ENCODE results near the gene MRPL3. TPM values are rescaled to one million over a fixed set of nuclear protein-coding genes. Genes with fewer than 3 reads are reported as not detected.

The MRPL3 gene
- total and polyA plus RNA-seq, 10 of the 15 experiments (the other 5 are each of a cell fraction or from before 2014, with no cell fraction given) = 91.6 to 307 (median 198) TPM

GRCh38 chr3:131454501-131454900 lies 48.3 kb downstream of the MRPL3 start:
- in situ Hi-C loops (cut with MboI) = no loop called here
- no peaks in the 10 kb centered on the region for H3K79me2 ChIP-seq (ENCODE audit: control insufficient read depth, insufficient read depth, low read length)
- TF ChIP-seq MXI1 (IDR thresholded peaks at IDR 0.05; ENCODE audit: low read depth, low read length) (no peak), BRCA1 (IDR thresholded peaks at IDR 0.05; ENCODE audit: low read depth, low read length) (no peak), JUNB (IDR thresholded peaks at IDR 0.05) (no peak), TCF7 (IDR thresholded peaks at IDR 0.05; ENCODE audit: borderline replicate concordance) (no peak), IRF5 (IDR thresholded peaks at IDR 0.05; ENCODE audit: borderline replicate concordance) (no peak), SMAD5 (IDR thresholded peaks at IDR 0.05; ENCODE audit: low read depth) (no peak), ELK1 (IDR thresholded peaks at IDR 0.05; ENCODE audit: low read depth, low read length) (no peak), BACH1 (IDR thresholded peaks at IDR 0.05; ENCODE audit: borderline replicate concordance) (no peak), ZNF207 (IDR thresholded peaks at IDR 0.05; ENCODE audit: borderline replicate concordance) (no peak), RAD21 (IDR thresholded peaks at IDR 0.05; ENCODE audit: insufficient read depth, low read depth, low read length) (no peak), FOS (IDR thresholded peaks at IDR 0.05; ENCODE audit: borderline replicate concordance, extremely low read depth, insufficient read length) (no peak), HCFC1 (IDR thresholded peaks at IDR 0.05; ENCODE audit: low read length) (no peak), ZSCAN29 (IDR thresholded peaks at IDR 0.05) (no peak), PRDM15 (CRISPR knock-in tag; IDR thresholded peaks at IDR 0.05) (no peak)
- TF ChIP-seq, protein P1, sequence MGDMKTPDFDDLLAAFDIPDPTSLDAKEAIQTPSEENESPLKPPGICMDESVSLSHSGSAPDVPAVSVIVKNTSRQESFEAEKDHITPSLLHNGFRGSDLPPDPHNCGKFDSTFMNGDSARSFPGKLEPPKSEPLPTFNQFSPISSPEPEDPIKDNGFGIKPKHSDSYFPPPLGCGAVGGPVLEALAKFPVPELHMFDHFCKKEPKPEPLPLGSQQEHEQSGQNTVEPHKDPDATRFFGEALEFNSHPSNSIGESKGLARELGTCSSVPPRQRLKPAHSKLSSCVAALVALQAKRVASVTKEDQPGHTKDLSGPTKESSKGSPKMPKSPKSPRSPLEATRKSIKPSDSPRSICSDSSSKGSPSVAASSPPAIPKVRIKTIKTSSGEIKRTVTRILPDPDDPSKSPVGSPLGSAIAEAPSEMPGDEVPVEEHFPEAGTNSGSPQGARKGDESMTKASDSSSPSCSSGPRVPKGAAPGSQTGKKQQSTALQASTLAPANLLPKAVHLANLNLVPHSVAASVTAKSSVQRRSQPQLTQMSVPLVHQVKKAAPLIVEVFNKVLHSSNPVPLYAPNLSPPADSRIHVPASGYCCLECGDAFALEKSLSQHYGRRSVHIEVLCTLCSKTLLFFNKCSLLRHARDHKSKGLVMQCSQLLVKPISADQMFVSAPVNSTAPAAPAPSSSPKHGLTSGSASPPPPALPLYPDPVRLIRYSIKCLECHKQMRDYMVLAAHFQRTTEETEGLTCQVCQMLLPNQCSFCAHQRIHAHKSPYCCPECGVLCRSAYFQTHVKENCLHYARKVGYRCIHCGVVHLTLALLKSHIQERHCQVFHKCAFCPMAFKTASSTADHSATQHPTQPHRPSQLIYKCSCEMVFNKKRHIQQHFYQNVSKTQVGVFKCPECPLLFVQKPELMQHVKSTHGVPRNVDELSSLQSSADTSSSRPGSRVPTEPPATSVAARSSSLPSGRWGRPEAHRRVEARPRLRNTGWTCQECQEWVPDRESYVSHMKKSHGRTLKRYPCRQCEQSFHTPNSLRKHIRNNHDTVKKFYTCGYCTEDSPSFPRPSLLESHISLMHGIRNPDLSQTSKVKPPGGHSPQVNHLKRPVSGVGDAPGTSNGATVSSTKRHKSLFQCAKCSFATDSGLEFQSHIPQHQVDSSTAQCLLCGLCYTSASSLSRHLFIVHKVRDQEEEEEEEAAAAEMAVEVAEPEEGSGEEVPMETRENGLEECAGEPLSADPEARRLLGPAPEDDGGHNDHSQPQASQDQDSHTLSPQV (IDR thresholded peaks at IDR 0.05) = no peak

More at GRCh38 chr3:131454501-131454900, 48.3 kb downstream of the MRPL3 start:
- Histone ChIP-seq H3K36me3 (ENCODE audit: control insufficient read depth in 2 of 2, insufficient read depth in 2 of 2, low read length in 1 of 2) (peaks cover 2% of the 10 kb centered on the region in 2 experiments; a peak in 2 of 4 replicates), H3K27me3 (replicated peaks in 1 of 2; ENCODE audit: control insufficient read depth in 2 of 2, insufficient read depth in 2 of 2, low read length in 1 of 2) (no peaks in the 10 kb centered on the region), H3K4me1 (ENCODE audit: control insufficient read depth, insufficient read depth, low read length) (no peaks in the 10 kb centered on the region), H2AFZ (ENCODE audit: control insufficient read depth, low read depth, low read length) (no peak overlapping the region), H4K20me1 (ENCODE audit: control insufficient read depth, insufficient read depth) (no peaks in the 10 kb centered on the region), H3K27ac (ENCODE audit: control insufficient read depth, insufficient read depth) (no peak overlapping the region), H3K4me2 (ENCODE audit: control insufficient read depth, insufficient read depth) (no peak overlapping the region), H3K4me3 (no peak overlapping the region), H3K9ac (ENCODE audit: control insufficient read depth, insufficient read depth, low read length) (no peak overlapping the region), H3K9me3 (replicated peaks; ENCODE audit: control insufficient read depth, insufficient read depth, low read length) (no peaks in the 10 kb centered on the region)
- SMC1A ChIA-PET (ENCODE audit: uncharacterized antibody, unreplicated experiment) = no interaction called here
- ATAC-seq = no peak
- no peak for FAIRE-seq
- BruUV-seq (replicated peaks) = no TSS peak
- CTCF ChIA-PET = no interaction called here
- RAD21 ChIA-PET (ENCODE audit: unreplicated experiment) = no interaction called here
- POLR2A ChIA-PET = no interaction called here
- no peak for DNase-seq (ENCODE audit: low read depth, low spot score)
- intact Hi-C loops (cut with micrococcal nuclease; ENCODE audit: unreplicated experiment) = no loop called here

Data from GM12878 (cell line).